B cell (primary cell): ENCODE data around the gene FAM200B. TPM values are rescaled to one million over a fixed set of nuclear protein-coding genes. Genes with fewer than 3 reads are reported as not detected.

Source experiments
- ATAC-seq: fragments of 200-7000 bp; cut with Tn5 transposase; one replicate; pipeline ENCODE4 v1.10.0; 2021; ENCODE audit warnings: low read depth, mild to moderate bottlenecking, moderate number of reproducible peaks, moderate library complexity
- CTCF ChIA-PET: fragments of 350-600 bp; sonication (Branson Sonifier 250); formaldehyde crosslinking; loops from one replicate; lab custom pipeline; 2021; ENCODE audit warnings: antibody characterized with exemption, inconsistent platforms; lab: Charles Lee
- POLR2A ChIA-PET: fragments of 350-600 bp; sonication (Branson Sonifier 250); formaldehyde crosslinking; loops from one replicate; lab custom pipeline; 2021; ENCODE audit warnings: antibody characterized with exemption; lab: Charles Lee
- DNase-seq: peaks from one replicate; pipeline ENCODE4 v3.0.0; 2013
- H2AFZ ChIP-seq: 2 replicates; pipeline ENCODE4 v1.6.1; 2012; ENCODE audit warnings: mild to moderate bottlenecking, low read depth, low read length; ENCODE audit not compliant: insufficient read depth, poor library complexity, severe bottlenecking
- H3K27ac ChIP-seq, 2 donors: 1 replicate in 1 of 2; 2 replicates in 1 of 2; pipeline ENCODE4 v1.5.1; 2012 to 2013; ENCODE audit warnings: low read length in 2 of 2, mild to moderate bottlenecking in 2 of 2, moderate library complexity in 1 of 2
- H3K27me3 ChIP-seq, 4 experiments: fragments of 200-600 bp in 1 of 4; sonication (generic) in 1 of 4; replicated peaks in 1 of 4; 1 replicate in 2 of 4; 2 replicates in 2 of 4; pipeline versions ENCODE4 v1.6.1 to v1.7.0; 2013 to 2016; ENCODE audit warnings: low read length in 3 of 4, mild to moderate bottlenecking in 2 of 4, mixed read lengths in 1 of 4, moderate library complexity in 1 of 4; ENCODE audit not compliant: insufficient read depth in 4 of 4, control insufficient read depth in 3 of 4; ENCODE audit errors: control extremely low read depth in 1 of 4
- H3K36me3 ChIP-seq, 2 experiments: replicated peaks in 1 of 2; 1 replicate in 1 of 2; 2 replicates in 1 of 2; pipeline versions ENCODE4 v1.6.1 to v1.7.1; 2013; ENCODE audit warnings: low read length in 1 of 2; ENCODE audit not compliant: insufficient read depth in 2 of 2, control insufficient read depth in 1 of 2; ENCODE audit errors: control extremely low read depth in 1 of 2, extremely low read depth in 1 of 2
- H3K4me1 ChIP-seq, 2 donors: fragments of 200-600 bp in 1 of 2; sonication (generic) in 1 of 2; 1 replicate in 1 of 2; 2 replicates in 1 of 2; pipeline versions ENCODE4 v1.5.1 to v1.6.1; 2013 to 2017; ENCODE audit warnings: low read length in 2 of 2; ENCODE audit not compliant: control insufficient read depth in 2 of 2, insufficient read depth in 2 of 2
- H3K4me2 ChIP-seq: replicated peaks from 2 replicates; pipeline ENCODE3; 2012; ENCODE audit warnings: mild to moderate bottlenecking, low read depth, low read length; ENCODE audit not compliant: poor library complexity, severe bottlenecking
- H3K4me3 ChIP-seq, 5 experiments: fragments of 200-600 bp in 1 of 5; sonication (generic) in 1 of 5; 1 replicate in 3 of 5; 2 replicates in 2 of 5; pipeline versions ENCODE4 v1.5.1 to v1.7.0; 2011 to 2016; ENCODE audit warnings: low read length in 4 of 5, mild to moderate bottlenecking in 4 of 5, low read depth in 2 of 5, control low read depth in 1 of 5, moderate library complexity in 1 of 5; ENCODE audit not compliant: insufficient read depth in 1 of 5; ENCODE audit errors: control extremely low read depth in 1 of 5, extremely low read depth in 1 of 5
- H3K79me2 ChIP-seq: fragments of 200-600 bp; sonication (generic); one replicate; pipeline ENCODE4 v1.6.0; 2016; ENCODE audit warnings: low read length; ENCODE audit not compliant: control insufficient read depth, insufficient read depth
- H3K9ac ChIP-seq: fragments of 200-600 bp; sonication (generic); 2 replicates; pipeline ENCODE4 v1.6.1; 2017; ENCODE audit warnings: mild to moderate bottlenecking, low read length, moderate library complexity
- H3K9me3 ChIP-seq, 3 donors: one replicate each; pipeline versions ENCODE4 v1.6.1 to v1.7.1; 2013; ENCODE audit warnings: low read length in 2 of 3; ENCODE audit not compliant: control insufficient read depth in 2 of 3, insufficient read depth in 1 of 3; ENCODE audit errors: control extremely low read depth in 1 of 3
- H4K20me1 ChIP-seq: 2 replicates; pipeline ENCODE4 v1.6.0; 2012; ENCODE audit warnings: mild to moderate bottlenecking, low read length; ENCODE audit not compliant: insufficient read depth, control insufficient read depth, poor library complexity, severe bottlenecking
- H3K27ac Mint-ChIP-seq: one replicate; pipeline ENCODE4 v1.8.0; 2021; ENCODE audit warnings: mixed read lengths
- H3K27me3 Mint-ChIP-seq: one replicate; pipeline ENCODE4 v1.8.0; 2021; ENCODE audit warnings: mixed read lengths
- H3K4me1 Mint-ChIP-seq: one replicate; pipeline ENCODE4 v1.8.0; 2021; ENCODE audit warnings: mixed read lengths
- H3K4me3 Mint-ChIP-seq: one replicate; pipeline ENCODE4 v1.8.0; 2021; ENCODE audit warnings: mixed read lengths
- H3K9me3 Mint-ChIP-seq: one replicate; pipeline ENCODE4 v1.8.0; 2022; ENCODE audit warnings: mixed read lengths; ENCODE audit not compliant: insufficient read depth
- CTCF ChIP-seq: fragments of 200-600 bp; IDR thresholded peaks from one replicate; pipeline ENCODE4 v1.8.0; 2022; ENCODE audit warnings: antibody characterized with exemption, mild to moderate bottlenecking
- EZH2 ChIP-seq: IDR thresholded peaks from 2 replicates; pipeline ENCODE4 v1.6.1; 2012; ENCODE audit warnings: borderline replicate concordance, low read depth, mild to moderate bottlenecking, moderate library complexity, low read length; ENCODE audit not compliant: insufficient read depth, poor library complexity, severe bottlenecking
- WGBS: methylation state at CpG from one replicate; pipeline ENCODE4 v1.1.5; 2013; ENCODE audit warnings: missing lambda C conversion rate; ENCODE audit not compliant: insufficient coverage; 5-methylcytosine and 5-hydroxymethylcytosine counted together
- intact Hi-C: fragments of 100-400 bp; cut with micrococcal nuclease; formaldehyde crosslinking; loops from one replicate; pipeline ENCODE4 v1.10.0; 2022
- polyA plus RNA-seq: library from polyadenylated mRNA; depleted of rRNA; stranded (reverse); fragments of >200 nt; gene quantifications from 2 replicates; pipeline ENCODE4 v1.2.3, GENCODE V29; 2012
- total RNA-seq, 2 donors: library from RNA; stranded (reverse); fragments of 120-200 nt in 1 of 2; gene quantifications; 1 replicate in 1 of 2; 2 replicates in 1 of 2; pipeline versions ENCODE4 v1.2.3 to v1.2.4, GENCODE V29; 2013 to 2022

FAM200B gene
- total and polyA plus RNA-seq, 2 donors (not counting 1 experiment from before 2014, with no cell fraction given): 10.3 to 12.1 TPM

- Histone ChIP-seq H3K79me2 (peaks cover 76% of the 10 kb centered on the region), H4K20me1 (peaks cover 38% of the 10 kb centered on the region), H3K27me3 (no peaks in the 10 kb centered on the region), H3K27ac (peak overlapping the region in 1 of 2 donors; percentile 97), H3K9ac (no peak overlapping the region), H3K4me2 (peak overlapping the region; percentile 87), H3K9me3 (no peaks in the 10 kb centered on the region), H3K4me1 (peaks cover 32 to 47% of the 10 kb centered on the region in 2 donors), H2AFZ (no peak overlapping the region), H3K4me3 (peak overlapping the region in 1 of 5 experiments; percentile 74), H3K36me3 (no peaks in the 10 kb centered on the region)
- H3K27me3 Mint-ChIP-seq: no peaks in the 10 kb centered on the region
- no peak overlapping the region for H3K27ac Mint-ChIP-seq
- intact Hi-C loops: loop anchor here (5.0 to 10.0 kb wide), 4 partner anchors 122 to 572 kb away; partner anchors contain the start of genes CD38 and TAPT1
- CTCF ChIA-PET: interaction anchor here (0.5 to 1.2 kb wide), 2 partner anchors 10 to 629 kb away, joined by 3 to 8 read pairs; no protein-coding TSS in a partner anchor
- H3K4me3 Mint-ChIP-seq: no peak overlapping the region
- POLR2A ChIA-PET: interaction anchor here (1.6 kb wide), 1 partner anchor 649 kb away, joined by 4 read pairs; no protein-coding TSS in a partner anchor
- no peak for ATAC-seq
- DNase-seq: no peak
- WGBS: no CpG with 5 or more reads among the region's 4 CpGs
- no peaks in the 10 kb centered on the region for H3K9me3 Mint-ChIP-seq
- TF ChIP-seq EZH2 (no peak), CTCF (no peak)
- peaks cover 51% of the 10 kb centered on the region for H3K4me1 Mint-ChIP-seq
Measured at GRCh38 chr4:15652841-15653240, 28.8 kb upstream of the FAM200B start.

GRCh38 chr4:15653420-15653819 lies 28.2 kb upstream of the FAM200B start:
- ChIA-PET POLR2A (interaction anchor here (1.6 kb wide), 1 partner anchor 650 kb away, joined by 4 read pairs; no protein-coding TSS in a partner anchor), CTCF (interaction anchor here (0.5 to 1.2 kb wide), 3 partner anchors 9 to 629 kb away, joined by 3 to 8 read pairs (median 4); no protein-coding TSS in a partner anchor)
- Histone ChIP-seq H3K4me3 (peak overlapping the region in 4 of 5 experiments; percentile 74 to 87 (median 82)), H3K27me3 (no peaks in the 10 kb centered on the region), H4K20me1 (peaks cover 38% of the 10 kb centered on the region), H3K27ac (peak overlapping the region in 1 of 2 donors; percentile 97), H3K79me2 (peaks cover 70% of the 10 kb centered on the region), H3K4me2 (peak overlapping the region; percentile 87), H2AFZ (peak overlapping the region; percentile 100), H3K9me3 (no peaks in the 10 kb centered on the region), H3K36me3 (no peaks in the 10 kb centered on the region), H3K9ac (peak overlapping the region; percentile 95), H3K4me1 (peaks cover 32 to 47% of the 10 kb centered on the region in 2 donors)
- Mint-ChIP-seq H3K27ac (peak overlapping the region; percentile 97), H3K27me3 (no peaks in the 10 kb centered on the region), H3K4me3 (peak overlapping the region; percentile 97), H3K9me3 (no peaks in the 10 kb centered on the region), H3K4me1 (peaks cover 51% of the 10 kb centered on the region)
- DNase-seq (peak; percentile 17), ATAC-seq (no peak)
- intact Hi-C loops: loop anchor here (5.0 to 10.0 kb wide), 4 partner anchors 121 to 571 kb away; partner anchors contain the start of genes CD38 and TAPT1
- WGBS: no CpG with 5 or more reads among the region's 4 CpGs
- TF ChIP-seq CTCF: no peak
- no peak for TF ChIP-seq EZH2
